MG63 (cell line): ENCODE data around the gene ETS2. TPM values are rescaled to one million over a fixed set of nuclear protein-coding genes. Genes with fewer than 3 reads are reported as not detected.
"Not testable (repeated sequence)": the region's sequence is repeated elsewhere in the genome, so short reads cannot be mapped to it uniquely, and the experiment has no call there.

Experiments
- DNase-seq: peaks from one replicate; pipeline ENCODE4 v3.0.0-alpha.2; 2020
- H3K27me3 ChIP-seq: fragments of 250-450 bp; sonication (Bioruptor Pico); 2 replicates; pipeline ENCODE4 v1.5.1; 2020; ENCODE audit warnings: mild to moderate bottlenecking, moderate library complexity
- H3K36me3 ChIP-seq: fragments of 250-450 bp; sonication (Bioruptor Pico); 2 replicates; pipeline ENCODE4 v1.5.1; 2020; ENCODE audit warnings: mild to moderate bottlenecking, moderate library complexity
- H3K4me3 ChIP-seq: fragments of 250-450 bp; sonication (Bioruptor Pico); 2 replicates; pipeline ENCODE4 v1.5.1; 2020; ENCODE audit warnings: mild to moderate bottlenecking, moderate library complexity
- H3K9me3 ChIP-seq: fragments of 250-450 bp; sonication (Bioruptor Pico); 2 replicates; pipeline ENCODE4 v1.5.1; 2020; ENCODE audit warnings: mild to moderate bottlenecking, moderate library complexity
- total RNA-seq: library from RNA; depleted of rRNA; stranded (reverse); fragments of >200 nt; shearing (Covaris generic); gene quantifications from 2 replicates; pipeline ENCODE4 v1.2.3, GENCODE V29; 2014; ENCODE audit warnings: low replicate concordance

ETS2 gene
- total RNA-seq, 1 experiment from 2014 or later = 12.6 TPM

DNA sequence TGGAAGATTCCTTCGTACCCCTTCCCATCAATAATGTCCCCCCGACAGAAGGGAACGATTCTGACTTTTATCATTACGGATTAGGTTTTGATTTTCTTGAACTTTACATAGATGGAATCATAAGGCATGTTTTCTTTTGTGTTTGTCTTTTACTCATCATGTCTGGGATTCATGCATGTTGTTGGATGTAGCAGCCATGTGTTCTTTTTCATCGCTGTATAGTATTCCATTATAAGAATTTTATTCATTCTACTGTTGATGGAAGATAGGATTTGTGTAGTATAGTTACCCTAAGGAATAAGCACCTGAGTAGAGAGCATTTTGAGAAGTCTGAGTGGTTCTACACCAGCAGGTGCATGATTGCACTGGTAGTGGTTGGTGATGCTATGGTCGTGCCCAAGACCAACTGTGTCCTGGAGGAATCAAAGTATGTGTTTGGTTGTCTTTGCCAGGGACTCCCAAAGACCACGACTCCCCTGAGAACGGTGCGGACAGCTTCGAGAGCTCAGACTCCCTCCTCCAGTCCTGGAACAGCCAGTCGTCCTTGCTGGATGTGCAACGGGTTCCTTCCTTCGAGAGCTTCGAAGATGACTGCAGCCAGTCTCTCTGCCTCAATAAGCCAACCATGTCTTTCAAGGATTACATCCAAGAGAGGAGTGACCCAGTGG is 13.5 kb downstream of the ETS2 start:
- no peak for DNase-seq
- H3K9me3 ChIP-seq = no peaks in the 10 kb centered on the region; the same call in 1 of the 2 replicates
- H3K27me3 ChIP-seq = no peaks in the 10 kb centered on the region
- peaks cover 96% of the 10 kb centered on the region for H3K36me3 ChIP-seq
- no peak overlapping the region for H3K4me3 ChIP-seq

DNA sequence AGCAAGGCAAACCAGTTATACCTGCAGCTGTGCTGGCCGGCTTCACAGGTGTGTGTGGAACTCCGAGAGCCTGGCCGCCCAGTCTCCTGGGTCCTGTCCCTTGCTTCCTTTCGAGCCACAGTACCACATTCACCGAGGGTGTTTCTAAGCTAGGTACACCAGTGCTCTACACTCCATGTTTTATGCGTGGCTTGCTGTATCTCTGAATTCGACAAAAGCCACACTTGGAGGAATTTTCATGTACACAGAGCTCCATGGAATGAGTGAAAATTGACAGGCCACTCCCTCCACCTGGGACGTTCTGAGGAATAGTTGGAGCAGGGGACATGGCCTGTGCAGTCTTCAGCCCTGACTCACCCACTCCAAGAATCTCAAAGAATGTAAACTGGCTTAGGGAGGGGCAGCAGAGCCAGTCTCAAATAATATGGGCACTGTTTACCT is 14.0 kb downstream of the ETS2 start:
- Histone ChIP-seq H3K4me3 (no peak overlapping the region), H3K36me3 (peaks cover 96% of the 10 kb centered on the region), H3K27me3 (no peaks in the 10 kb centered on the region), H3K9me3 (no peaks in the 10 kb centered on the region; the same call in 1 of the 2 replicates)
- DNase-seq = peak; percentile 77

DNA sequence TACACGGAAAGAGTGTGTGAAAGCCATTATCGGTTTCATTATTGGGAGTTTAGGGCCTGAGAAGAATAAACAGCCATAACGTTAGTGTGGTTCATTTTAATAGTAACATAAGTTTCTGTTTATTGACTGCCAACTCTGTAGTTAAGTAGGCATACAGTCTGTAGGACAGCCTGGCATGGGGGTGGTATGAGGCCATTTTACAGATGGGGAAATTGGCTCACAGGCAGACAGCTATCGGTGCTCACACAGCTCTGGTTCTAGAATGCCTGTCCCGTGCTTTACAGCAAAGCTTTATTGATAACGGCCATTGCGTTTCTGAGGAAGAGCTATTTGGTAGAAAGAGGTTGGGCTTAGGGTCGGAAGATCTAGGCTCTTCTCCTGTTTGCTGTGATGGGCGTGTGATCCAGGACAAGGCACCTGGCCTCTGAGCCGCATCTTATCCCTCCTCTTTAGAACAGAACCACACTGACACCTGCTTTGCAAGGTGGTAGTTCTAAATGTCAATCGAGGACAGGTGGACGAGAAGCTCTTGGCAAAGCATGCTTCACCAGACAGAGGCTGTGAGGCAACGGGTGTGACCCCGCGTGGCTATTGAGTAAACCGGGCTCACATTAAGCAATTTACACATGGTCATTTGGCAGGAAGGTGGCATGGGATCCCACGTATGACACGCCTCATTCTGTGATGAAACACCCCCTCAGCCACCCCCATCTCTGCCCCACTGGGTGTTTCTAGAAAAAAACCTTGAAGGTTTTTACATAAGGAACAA is 14.9 kb downstream of the ETS2 start:
- Histone ChIP-seq H3K27me3 (no peaks in the 10 kb centered on the region), H3K36me3 (peaks cover 92% of the 10 kb centered on the region), H3K9me3 (peaks cover under 1% of the 10 kb centered on the region), H3K4me3 (no peak overlapping the region)
- DNase-seq = no peak

GRCh38 chr21:38821248-38821647 is 15.5 kb downstream of the ETS2 start:
- H3K36me3 ChIP-seq = peaks cover 95% of the 10 kb centered on the region
- H3K9me3 ChIP-seq = peaks cover 3% of the 10 kb centered on the region
- no peak overlapping the region for H3K4me3 ChIP-seq
- no peaks in the 10 kb centered on the region for H3K27me3 ChIP-seq
- DNase-seq = no peak

DNA sequence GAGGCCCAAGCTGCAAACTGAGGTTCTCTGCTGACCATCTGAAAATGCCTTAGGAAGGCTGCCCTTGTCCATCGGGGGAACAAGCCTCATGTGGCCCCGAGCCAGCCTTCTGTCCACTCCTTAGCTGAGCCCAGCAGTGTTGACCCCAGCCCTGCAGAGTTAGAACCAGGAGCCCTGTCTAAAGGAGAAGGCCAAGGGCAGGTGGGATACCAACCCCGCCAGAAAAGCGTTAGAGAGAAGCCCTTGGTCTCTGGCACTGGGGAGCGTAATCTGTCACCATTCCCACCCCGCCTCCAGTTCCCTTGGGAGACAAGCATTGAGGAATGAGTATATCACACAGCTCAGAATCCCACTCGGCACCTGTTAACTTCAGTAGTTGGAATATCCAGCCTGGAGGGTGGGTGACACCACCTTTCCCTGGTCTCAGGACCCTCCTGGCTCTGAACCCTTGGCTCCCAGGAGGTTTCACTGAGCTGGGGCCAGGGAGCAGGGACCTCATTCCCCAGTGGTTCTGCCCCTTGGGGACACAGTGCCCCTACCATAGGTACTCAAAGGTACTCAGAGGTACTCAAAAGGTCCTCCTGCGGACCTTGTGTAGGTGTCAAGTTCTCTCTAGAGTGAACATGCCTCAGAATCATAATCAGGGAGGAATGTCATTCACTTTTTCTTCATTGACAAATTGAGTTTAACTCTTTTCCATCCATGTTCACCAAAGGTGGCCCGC is 16.4 kb downstream of the ETS2 start:
- DNase-seq = no peak

GRCh38 chr21:38822778-38823238 is 17.1 kb downstream of the ETS2 start:
- Histone ChIP-seq H3K36me3 (peaks cover 80% of the 10 kb centered on the region), H3K4me3 (no peak overlapping the region), H3K27me3 (no peaks in the 10 kb centered on the region), H3K9me3 (peaks cover 13% of the 10 kb centered on the region)
- no peak for DNase-seq

More for the DNA sequence above, 16.4 kb downstream of the ETS2 start:
- Histone ChIP-seq H3K4me3 (no peak overlapping the region), H3K36me3 (peaks cover 87% of the 10 kb centered on the region), H3K9me3 (peaks cover 9% of the 10 kb centered on the region), H3K27me3 (no peaks in the 10 kb centered on the region)

- no peak overlapping the region for H3K4me3 ChIP-seq
- peaks cover 71% of the 10 kb centered on the region for H3K36me3 ChIP-seq
- no peak for DNase-seq
- peaks cover 13% of the 10 kb centered on the region for H3K9me3 ChIP-seq
- H3K27me3 ChIP-seq = no peaks in the 10 kb centered on the region
These were observed 18.0 kb downstream of the ETS2 start for GRCh38 chr21:38823737-38824123.

- Histone ChIP-seq H3K4me3 (no peak overlapping the region), H3K9me3 (peaks cover 13% of the 10 kb centered on the region), H3K27me3 (no peaks in the 10 kb centered on the region), H3K36me3 (peaks cover 65% of the 10 kb centered on the region)
- DNase-seq = no peak
These were observed 18.5 kb downstream of the ETS2 start for GRCh38 chr21:38824124-38824822.

GRCh38 chr21:38825269-38825668 is 19.5 kb downstream of the ETS2 start:
- Histone ChIP-seq H3K27me3 (no peaks in the 10 kb centered on the region), H3K9me3 (peaks cover 13% of the 10 kb centered on the region), H3K36me3 (peaks cover 55% of the 10 kb centered on the region), H3K4me3 (no peak overlapping the region)
- DNase-seq = no peak

DNA sequence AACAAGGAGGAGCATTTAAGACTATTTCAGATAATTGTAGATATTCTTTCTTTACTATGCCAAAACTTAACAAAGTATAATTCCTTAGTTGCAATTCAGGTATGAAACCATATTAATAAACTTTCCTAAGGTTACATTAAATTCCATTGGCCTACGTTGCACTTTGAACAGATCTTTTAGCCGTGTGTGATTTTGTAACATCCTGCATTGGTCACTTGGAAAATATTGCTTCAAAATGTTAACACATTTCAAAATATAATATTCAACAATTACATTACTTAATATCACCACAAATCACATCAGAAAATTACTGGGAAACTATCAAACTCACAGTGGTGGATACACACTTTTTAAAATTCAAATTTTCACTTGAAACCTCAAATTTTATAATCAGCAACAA is 20.2 kb downstream of the ETS2 start:
- H3K9me3 ChIP-seq = peaks cover 13% of the 10 kb centered on the region
- peaks cover 49% of the 10 kb centered on the region for H3K36me3 ChIP-seq
- H3K27me3 ChIP-seq = no peaks in the 10 kb centered on the region
- no peak overlapping the region for H3K4me3 ChIP-seq
- DNase-seq = no peak

DNA sequence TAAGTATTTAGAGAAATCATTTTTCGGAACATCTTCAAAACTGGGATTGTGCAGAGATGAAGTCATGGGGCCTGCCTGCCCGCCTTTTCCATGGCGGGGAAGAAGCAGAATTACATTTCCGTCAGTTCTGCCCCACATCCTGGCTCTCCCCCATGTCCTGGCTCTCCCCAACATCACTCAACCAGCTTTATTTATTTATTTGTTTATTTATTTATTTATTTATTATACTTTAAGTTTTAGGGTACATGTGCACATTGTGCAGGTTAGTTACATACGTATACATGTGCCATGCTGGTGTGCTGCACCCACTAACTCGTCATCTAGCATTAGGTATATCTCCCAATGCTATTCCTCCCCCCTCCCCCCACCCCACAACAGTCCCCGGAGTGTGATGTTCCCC is 22.4 kb downstream of the ETS2 start:
- peaks cover 13% of the 10 kb centered on the region for H3K9me3 ChIP-seq
- H3K27me3 ChIP-seq, DNase-seq, H3K4me3 ChIP-seq: not testable (repeated sequence)
- H3K36me3 ChIP-seq = peaks cover 27% of the 10 kb centered on the region

- Histone ChIP-seq H3K9me3 (peaks cover 14% of the 10 kb centered on the region), H3K4me3 (no peak overlapping the region), H3K27me3 (no peaks in the 10 kb centered on the region), H3K36me3 (peaks cover 3% of the 10 kb centered on the region; the same call in 1 of the 2 replicates)
- DNase-seq = no peak
These were observed 25.2 kb downstream of the ETS2 start for GRCh38 chr21:38830671-38831525.

GRCh38 chr21:38831526-38832467 is 26.1 kb downstream of the ETS2 start:
- Histone ChIP-seq H3K27me3 (no peaks in the 10 kb centered on the region), H3K4me3 (no peak overlapping the region), H3K9me3 (peaks cover 7% of the 10 kb centered on the region; the same call in 1 of the 2 replicates), H3K36me3 (no peaks in the 10 kb centered on the region)
- peak; percentile 76 for DNase-seq

- Histone ChIP-seq H3K27me3 (no peaks in the 10 kb centered on the region), H3K9me3 (peaks cover 3% of the 10 kb centered on the region; the same call in 1 of the 2 replicates)
- no peak for DNase-seq
These were observed 26.9 kb downstream of the ETS2 start for GRCh38 chr21:38832664-38833063.

GRCh38 chr21:38833117-38833516 is 27.4 kb downstream of the ETS2 start:
- no peak for DNase-seq
- no peaks in the 10 kb centered on the region for H3K27me3 ChIP-seq
- H3K9me3 ChIP-seq = 0 out of 2 replicates have a peak, but pooled peaks cover 3% of the 10 kb centered on the region
- H3K4me3 ChIP-seq = no peak overlapping the region
- no peaks in the 10 kb centered on the region for H3K36me3 ChIP-seq

More at GRCh38 chr21:38832664-38833063, 26.9 kb downstream of the ETS2 start:
- Histone ChIP-seq H3K4me3 (no peak overlapping the region), H3K36me3 (no peaks in the 10 kb centered on the region)
